ENCODE results near the gene MDN1.

- TF ChIP-seq CTCF (conservative IDR thresholded peaks at IDR 0.05 in 1 of 2, IDR thresholded peaks at IDR 0.05 in 1 of 2; ENCODE audit: extremely low read depth in 1 of 2, insufficient read depth in 1 of 2, low read depth in 1 of 2, low read length in 2 of 2), result no peak
- no peak for TF ChIP-seq EZH2 (IDR thresholded peaks at IDR 0.05; ENCODE audit: borderline replicate concordance, low read length)
These were observed 156.9 kb downstream of the MDN1 start for GRCh38 chr6:89662659-89663223.

Data from mammary epithelial cell (primary cell).